ENCODE measurements around the gene PRR16.

PRR16 gene

GRCh38 chr5:120516805-120517204 lies 52.7 kb downstream of the PRR16 start:
- DNase-seq (ENCODE audit: low read depth in 2 of 2), result peak; percentile 43 to 45

- DNase-seq (ENCODE audit: low read depth in 2 of 2), result no peak
These were observed 53.6 kb downstream of the PRR16 start for GRCh38 chr5:120517607-120518252.

- no peak for DNase-seq (ENCODE audit: low read depth in 2 of 2)
These were observed 54.5 kb downstream of the PRR16 start for GRCh38 chr5:120518581-120518980.

GRCh38 chr5:120527251-120527650 lies 63.2 kb downstream of the PRR16 start:
- DNase-seq (ENCODE audit: low read depth in 2 of 2), result no peak

- DNase-seq (ENCODE audit: low read depth in 2 of 2), result no peak
These were observed 64.5 kb downstream of the PRR16 start for GRCh38 chr5:120528609-120529008.

GRCh38 chr5:120529386-120529785 lies 65.3 kb downstream of the PRR16 start:
- DNase-seq (ENCODE audit: low read depth in 2 of 2), result no peak

GRCh38 chr5:120531215-120531614 lies 67.1 kb downstream of the PRR16 start:
- no peak for DNase-seq (ENCODE audit: low read depth in 2 of 2)

- no peak for DNase-seq (ENCODE audit: low read depth in 2 of 2)
These were observed 68.7 kb downstream of the PRR16 start for GRCh38 chr5:120532835-120533234.

GRCh38 chr5:120533581-120533980 lies 69.5 kb downstream of the PRR16 start:
- no peak for DNase-seq (ENCODE audit: low read depth in 2 of 2)

GRCh38 chr5:120535900-120536299 lies 71.8 kb downstream of the PRR16 start:
- no peak for DNase-seq (ENCODE audit: low read depth in 2 of 2)

- peak; percentile 30 to 34 for DNase-seq (ENCODE audit: low read depth in 2 of 2)
These were observed 74.0 kb downstream of the PRR16 start for GRCh38 chr5:120538149-120538548.

- peak; percentile 23 to 32 for DNase-seq (ENCODE audit: low read depth in 2 of 2)
These were observed 74.5 kb downstream of the PRR16 start for GRCh38 chr5:120538644-120539043.

GRCh38 chr5:120539471-120539870 lies 75.4 kb downstream of the PRR16 start:
- no peak for DNase-seq (ENCODE audit: low read depth in 2 of 2)

- no peak for DNase-seq (ENCODE audit: low read depth in 2 of 2)
These were observed 76.0 kb downstream of the PRR16 start for GRCh38 chr5:120540097-120540496.

- no peak for DNase-seq (ENCODE audit: low read depth in 2 of 2)
These were observed 79.9 kb downstream of the PRR16 start for GRCh38 chr5:120544043-120544442.

- peak; percentile 37 to 38 for DNase-seq (ENCODE audit: low read depth in 2 of 2)
These were observed 80.9 kb downstream of the PRR16 start for GRCh38 chr5:120545007-120545406.

- DNase-seq (ENCODE audit: low read depth in 2 of 2), result peak in 1 of 2 experiments; percentile 21
These were observed 81.9 kb downstream of the PRR16 start for GRCh38 chr5:120545951-120546350.

GRCh38 chr5:120546922-120547321 lies 82.8 kb downstream of the PRR16 start:
- DNase-seq (ENCODE audit: low read depth in 2 of 2), result no peak

- no peak for DNase-seq (ENCODE audit: low read depth in 2 of 2)
These were observed 86.3 kb downstream of the PRR16 start for GRCh38 chr5:120550358-120550757.

- no peak for DNase-seq (ENCODE audit: low read depth in 2 of 2)
These were observed 88.5 kb downstream of the PRR16 start for GRCh38 chr5:120552638-120553037.

GRCh38 chr5:120555345-120555744 lies 91.2 kb downstream of the PRR16 start:
- no peak for DNase-seq (ENCODE audit: low read depth in 2 of 2)

- no peak for DNase-seq (ENCODE audit: low read depth in 2 of 2)
These were observed 99.9 kb downstream of the PRR16 start for GRCh38 chr5:120564013-120564412.

- no peak for DNase-seq (ENCODE audit: low read depth in 2 of 2)
These were observed 103.0 kb downstream of the PRR16 start for GRCh38 chr5:120567066-120567465.

GRCh38 chr5:120567921-120568320 lies 103.8 kb downstream of the PRR16 start:
- no peak for DNase-seq (ENCODE audit: low read depth in 2 of 2)

Measured in fibroblast of skin of left quadriceps (primary cell).